ENCODE data around the gene ATG10. TPM values are rescaled to one million over a fixed set of nuclear protein-coding genes. Genes with fewer than 3 reads are reported as not detected.

Gene ATG10
- total RNA-seq, 1 donor from 2014 or later: 5.3 TPM

DNA sequence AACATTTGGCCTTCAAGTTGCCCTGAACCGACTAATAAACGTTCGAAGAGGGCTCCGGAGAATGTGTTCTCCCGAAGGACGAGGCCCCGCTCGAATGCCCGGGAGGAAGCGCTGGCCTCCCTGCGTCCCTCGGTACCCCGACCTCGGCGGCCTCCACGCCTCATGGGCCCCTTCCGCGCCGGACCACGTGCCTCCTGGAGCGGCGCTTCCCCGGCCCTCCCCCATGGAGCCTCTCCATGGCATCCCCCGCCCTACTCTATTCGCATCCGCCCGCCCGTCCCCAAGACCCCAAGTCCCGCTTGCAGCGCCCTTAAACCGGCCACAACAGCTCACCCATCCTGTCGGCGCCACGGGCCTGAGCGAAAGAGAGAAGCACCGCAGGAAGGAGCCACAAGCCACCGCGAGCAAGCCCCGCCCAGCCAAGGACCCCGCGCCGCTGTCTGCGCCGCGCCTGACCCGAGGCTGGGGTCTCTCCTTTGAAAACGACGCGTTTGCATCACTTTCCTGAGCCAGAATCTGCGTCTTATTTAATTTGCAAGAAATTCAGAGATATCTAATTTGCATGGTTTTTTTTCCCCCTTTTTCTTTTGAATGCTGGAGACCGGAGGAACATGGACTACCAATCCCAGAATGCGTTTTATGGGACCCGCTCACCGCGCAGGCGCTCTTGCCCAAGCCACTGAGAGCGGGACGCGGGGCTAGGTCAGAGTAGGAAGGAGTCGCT, 306.3 kb downstream of the ATG10 start, which contains the start of gene RPS23:
TSS of gene RPS23 (minus strand) at position 368 of the 724 bp plus-strand sequence. CDS start at position 337, 31 bp downstream.
- Mint-ChIP-seq H3K27ac (peak within 1 kb of the TSS; percentile 99), H3K36me3 (ENCODE audit: low read depth) (peaks cover 49% of the 10 kb centered on the region), H3K4me3 (peak within 1 kb of the TSS; percentile 96), H3K27me3 (no peaks in the 10 kb centered on the region), H3K9me3 (no peaks in the 10 kb centered on the region), H3K4me1 (peaks cover 46% of the 10 kb centered on the region)
- ATAC-seq (ENCODE audit: low read depth): peak; percentile 92
- intact Hi-C loops (cut with micrococcal nuclease): loop anchor here (1.0 to 5.0 kb wide), 10 partner anchors 104 to 1871 kb away; partner anchors contain the start of genes ATG10, SSBP2, TMEM167A and XRCC4
- ChIA-PET POLR2A (interaction anchor here (0.6 to 2.3 kb wide), 12 partner anchors 10 to 1035 kb away, joined by 3 to 22 read pairs (median 5); partner anchors contain the start of genes ATG10, SSBP2, TMEM167A and XRCC4), CTCF (interaction anchor here (1.0 kb wide), 1 partner anchor 979 kb away, joined by 3 read pairs; no protein-coding TSS in a partner anchor)
- peak; percentile 79 for DNase-seq
- TF ChIP-seq CTCF (IDR thresholded peaks at IDR 0.05): no peak

DNA sequence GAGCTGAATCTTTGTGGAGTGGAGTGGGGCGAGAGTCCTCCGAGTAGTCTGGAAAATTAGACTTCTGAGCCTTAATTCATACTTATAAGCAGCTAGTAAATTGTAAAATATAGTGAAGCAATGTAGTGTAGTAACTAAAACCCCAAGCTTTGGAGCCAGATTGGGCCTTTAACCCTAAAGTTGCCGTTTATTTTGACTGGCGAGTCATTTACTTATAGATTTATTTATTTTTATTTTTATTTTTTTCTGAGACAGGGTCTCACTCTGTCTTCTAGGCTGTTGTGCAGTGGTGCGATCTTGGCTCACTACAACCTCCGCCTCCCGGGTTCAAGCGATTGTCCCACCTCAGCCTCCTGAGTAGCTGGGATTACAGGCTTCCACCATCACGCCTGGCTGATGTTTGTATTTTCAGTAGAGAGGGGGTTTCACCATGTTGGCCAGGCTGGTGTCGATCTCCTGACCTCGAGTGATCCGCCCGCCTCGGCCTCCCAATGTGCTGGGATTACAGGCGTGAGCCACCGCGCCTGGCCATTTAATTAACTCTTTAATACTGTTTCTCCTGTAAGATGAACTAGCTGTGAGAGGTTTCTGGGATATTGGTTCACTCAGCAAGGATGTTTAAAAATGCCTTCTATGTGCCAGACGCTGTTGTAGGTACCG, 307.0 kb downstream of the ATG10 start:
- intact Hi-C loops (cut with micrococcal nuclease): loop anchor here (1.0 to 5.0 kb wide), 10 partner anchors 105 to 1872 kb away; partner anchors contain the start of genes ATG10, SSBP2, TMEM167A and XRCC4
- POLR2A ChIA-PET: interaction anchor here (0.6 to 2.3 kb wide), 12 partner anchors 10 to 1036 kb away, joined by 3 to 22 read pairs (median 5); partner anchors contain the start of genes ATG10, SSBP2, TMEM167A and XRCC4

DNA sequence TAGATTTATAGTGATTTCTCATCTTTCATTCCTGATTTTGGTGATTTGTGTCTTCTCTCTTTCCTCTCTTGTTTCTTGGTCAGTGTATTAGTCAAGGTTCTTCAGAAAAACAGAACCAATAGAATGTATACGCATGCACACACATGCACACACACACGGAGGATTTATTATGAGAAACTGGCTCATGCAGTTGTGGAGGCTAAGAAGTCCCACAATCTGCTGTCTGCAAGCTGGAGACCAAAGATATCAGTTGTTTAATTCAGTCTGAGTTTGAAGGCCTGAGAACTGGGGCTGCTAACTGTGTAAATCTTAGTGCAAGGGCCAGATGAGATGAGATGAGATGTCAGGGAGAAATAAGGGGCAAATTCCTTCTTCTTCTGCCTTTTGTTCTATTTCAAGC, 312.1 kb downstream of the ATG10 start:
- CTCF ChIA-PET: interaction anchor here (0.6 kb wide), 1 partner anchor 1149 kb away, joined by 3 read pairs; no protein-coding TSS in a partner anchor
- TF ChIP-seq CTCF (IDR thresholded peaks at IDR 0.05): no peak
- no peak for ATAC-seq (ENCODE audit: low read depth)

More for the DNA sequence above, 307.0 kb downstream of the ATG10 start:
- Mint-ChIP-seq H3K27me3 (no peaks in the 10 kb centered on the region), H3K27ac (peak overlapping the region; percentile 99), H3K4me3 (peak overlapping the region; percentile 96), H3K4me1 (peaks cover 39% of the 10 kb centered on the region), H3K36me3 (ENCODE audit: low read depth) (peaks cover 43% of the 10 kb centered on the region), H3K9me3 (no peaks in the 10 kb centered on the region)
- no peak for DNase-seq
- TF ChIP-seq CTCF (IDR thresholded peaks at IDR 0.05): no peak
- CTCF ChIA-PET: interaction anchor here (1.0 kb wide), 1 partner anchor 979 kb away, joined by 3 read pairs; no protein-coding TSS in a partner anchor
- ATAC-seq (ENCODE audit: low read depth): no peak

GRCh38 chr5:82285206-82285605, 313.4 kb downstream of the ATG10 start:
- ChIA-PET CTCF (no interaction called here), POLR2A (no interaction called here)
- no peak overlapping the region for H3K4me3 Mint-ChIP-seq
- H3K27me3 Mint-ChIP-seq: no peaks in the 10 kb centered on the region
- no peak for TF ChIP-seq CTCF (IDR thresholded peaks at IDR 0.05)
- H3K36me3 Mint-ChIP-seq (ENCODE audit: low read depth): no peaks in the 10 kb centered on the region
- no peaks in the 10 kb centered on the region for H3K4me1 Mint-ChIP-seq
- no peaks in the 10 kb centered on the region for H3K9me3 Mint-ChIP-seq
- H3K27ac Mint-ChIP-seq: no peak overlapping the region
- DNase-seq (no peak), ATAC-seq (ENCODE audit: low read depth) (no peak)
- intact Hi-C loops (cut with micrococcal nuclease): no loop called here

More for the DNA sequence above, 312.1 kb downstream of the ATG10 start:
- no peak for DNase-seq
- Mint-ChIP-seq H3K9me3 (no peaks in the 10 kb centered on the region), H3K4me1 (peaks cover 2% of the 10 kb centered on the region), H3K4me3 (no peak overlapping the region), H3K27ac (no peak overlapping the region), H3K36me3 (ENCODE audit: low read depth) (no peaks in the 10 kb centered on the region), H3K27me3 (no peaks in the 10 kb centered on the region)
- intact Hi-C loops (cut with micrococcal nuclease): no loop called here
- POLR2A ChIA-PET: no interaction called here

Data from activated B cell treated with CpG ODN at 0.5 μM for 24 hours (primary cell).